Superior temporal gyrus (tissue), 1 donor: ENCODE measurements around the gene COPRS.
"Not testable (repeated sequence)": the region's sequence is repeated elsewhere in the genome, so short reads cannot be mapped to it uniquely, and the experiment has no call there.

Experiments
- DNase-seq: peaks from one replicate; pipeline ENCODE4 v3.0.0-alpha.2; 2016; ENCODE audit errors: extremely low spot score

Gene COPRS

GRCh38 chr17:31843070-31843745 lies 15.8 kb downstream of the COPRS start:
- DNase-seq: peak; percentile 65

GRCh38 chr17:31842195-31843069 lies 16.6 kb downstream of the COPRS start:
- DNase-seq: peak; percentile 92

- no peak for DNase-seq
These were observed 17.2 kb downstream of the COPRS start for GRCh38 chr17:31841850-31842194.

GRCh38 chr17:31838636-31839225 lies 20.3 kb downstream of the COPRS start:
- DNase-seq: no peak

GRCh38 chr17:31835984-31836383 lies 23.1 kb downstream of the COPRS start:
- DNase-seq: no peak

GRCh38 chr17:31834448-31834847 lies 24.6 kb downstream of the COPRS start:
- no peak for DNase-seq

GRCh38 chr17:31832746-31833145 lies 26.3 kb downstream of the COPRS start:
- DNase-seq: no peak

- DNase-seq: no peak
These were observed 27.8 kb downstream of the COPRS start for GRCh38 chr17:31830971-31831858.

GRCh38 chr17:31829649-31830048 lies 29.4 kb downstream of the COPRS start:
- DNase-seq: no peak

- DNase-seq: not testable (repeated sequence)
These were observed 30.1 kb downstream of the COPRS start for GRCh38 chr17:31828955-31829354.

GRCh38 chr17:31825961-31826691 lies 32.9 kb downstream of the COPRS start:
- no peak for DNase-seq

- DNase-seq: no peak
These were observed 34.2 kb downstream of the COPRS start for GRCh38 chr17:31824766-31825360.

- DNase-seq: no peak
These were observed 36.0 kb downstream of the COPRS start for GRCh38 chr17:31823014-31823413.

- DNase-seq: no peak
These were observed 38.2 kb downstream of the COPRS start for GRCh38 chr17:31820691-31821435.

- DNase-seq: no peak
These were observed 39.5 kb downstream of the COPRS start for GRCh38 chr17:31819578-31819977.

- DNase-seq: not testable (repeated sequence)
These were observed 40.2 kb downstream of the COPRS start for GRCh38 chr17:31818863-31819262.

GRCh38 chr17:31815212-31815730 lies 43.8 kb downstream of the COPRS start:
- no peak for DNase-seq

- no peak for DNase-seq
These were observed 47.9 kb downstream of the COPRS start for GRCh38 chr17:31811101-31811500.

- not testable (repeated sequence) for DNase-seq
These were observed 49.2 kb downstream of the COPRS start for GRCh38 chr17:31809876-31810275.
